Measurements from ENCODE around the gene OR2B2.

The OR2B2 gene

GRCh38 chr6:27893059-27893835, 18.9 kb downstream of the OR2B2 start:
- peak; percentile 77 for DNase-seq (ENCODE audit: low read depth)

GRCh38 chr6:27892649-27893058, 19.5 kb downstream of the OR2B2 start:
- no peak for DNase-seq (ENCODE audit: low read depth)

GRCh38 chr6:27891320-27891875, 20.8 kb downstream of the OR2B2 start:
- no peak for DNase-seq (ENCODE audit: low read depth)

- peak; percentile 65 for DNase-seq (ENCODE audit: low read depth)
These were observed 21.5 kb downstream of the OR2B2 start for GRCh38 chr6:27890445-27891319.

GRCh38 chr6:27889628-27890444, 22.4 kb downstream of the OR2B2 start:
- no peak for DNase-seq (ENCODE audit: low read depth)

GRCh38 chr6:27889275-27889627, 22.9 kb downstream of the OR2B2 start:
- DNase-seq (ENCODE audit: low read depth), result no peak

- no peak for DNase-seq (ENCODE audit: low read depth)
These were observed 23.6 kb downstream of the OR2B2 start for GRCh38 chr6:27888566-27888965.

- no peak for DNase-seq (ENCODE audit: low read depth)
These were observed 26.1 kb downstream of the OR2B2 start for GRCh38 chr6:27886073-27886472.

- DNase-seq (ENCODE audit: low read depth), result no peak
These were observed 29.1 kb downstream of the OR2B2 start for GRCh38 chr6:27883136-27883535.

- DNase-seq (ENCODE audit: low read depth), result no peak
These were observed 29.6 kb downstream of the OR2B2 start for GRCh38 chr6:27882624-27883023.

GRCh38 chr6:27879837-27880236, 32.4 kb downstream of the OR2B2 start:
- no peak for DNase-seq (ENCODE audit: low read depth)

- no peak for DNase-seq (ENCODE audit: low read depth)
These were observed 38.2 kb downstream of the OR2B2 start for GRCh38 chr6:27874016-27874415.

GRCh38 chr6:27873021-27873940, 38.9 kb downstream of the OR2B2 start:
- DNase-seq (ENCODE audit: low read depth), result peak; percentile 34

- DNase-seq (ENCODE audit: low read depth), result no peak
These were observed 39.6 kb downstream of the OR2B2 start for GRCh38 chr6:27872642-27873020.

- peak; percentile 68 for DNase-seq (ENCODE audit: low read depth)
These were observed 40.1 kb downstream of the OR2B2 start for GRCh38 chr6:27871924-27872638.

GRCh38 chr6:27870291-27870870, 41.8 kb downstream of the OR2B2 start:
- no peak for DNase-seq (ENCODE audit: low read depth)

- no peak for DNase-seq (ENCODE audit: low read depth)
These were observed 43.9 kb downstream of the OR2B2 start for GRCh38 chr6:27868311-27868710.

GRCh38 chr6:27867945-27868300, 44.3 kb downstream of the OR2B2 start:
- no peak for DNase-seq (ENCODE audit: low read depth)

- DNase-seq (ENCODE audit: low read depth), result peak; percentile 41
These were observed 44.9 kb downstream of the OR2B2 start for GRCh38 chr6:27867051-27867944.

Data from T-helper 22 cell (primary cell).